Sigmoid colon (tissue), 4 donors: ENCODE data around the gene SCUBE3.

ENCODE experiments used
- CTCF ChIP-seq, 4 experiments: fragments of 450-650 bp in 3 of 4; fragments of 200-600 bp in 1 of 4; IDR thresholded peaks; one replicate each; pipeline ENCODE4 v1.5.1; 2016 to 2019; ENCODE audit warnings: antibody characterized with exemption in 4 of 4, mild to moderate bottlenecking in 3 of 4, moderate library complexity in 2 of 4
- POLR2A ChIP-seq, 2 donors: fragments of 450-650 bp; IDR thresholded peaks; one replicate each; pipeline ENCODE4 v1.6.1; 2016; ENCODE audit warnings: antibody characterized with exemption in 2 of 2, mild to moderate bottlenecking in 2 of 2, moderate library complexity in 2 of 2
- POLR2AphosphoS5 ChIP-seq, 4 donors: sonication (generic); formaldehyde crosslinking; IDR thresholded peaks; one replicate each; pipeline ENCODE4 v1.6.1; 2017; ENCODE audit warnings: antibody characterized with exemption in 4 of 4

- TF ChIP-seq CTCF (IDR thresholded peaks at IDR 0.05) (no peak), POLR2AphosphoS5 (IDR thresholded peaks at IDR 0.05) (no peak), POLR2A (IDR thresholded peaks at IDR 0.05) (no peak)
These were observed 35.7 kb upstream of the SCUBE3 start for GRCh38 chr6:35178012-35178411.
